A673 (cell line): ENCODE measurements around the gene TMEM239. TPM values are rescaled to one million over a fixed set of nuclear protein-coding genes. Genes with fewer than 3 reads are reported as not detected.

Experiments used
- BruUV-seq: library from RNA; stranded (reverse); fragments of 400-500 nt; replicated peaks from 2 replicates; lab custom pipeline; 2021; lab: Mats Ljungman, UMichigan
- CTCF ChIA-PET: fragments of 300-600 bp; sonication (Branson Sonifier 250); formaldehyde crosslinking; loops from one replicate; lab custom pipeline; 2022; ENCODE audit warnings: antibody characterized with exemption; lab: Charles Lee
- POLR2A ChIA-PET: fragments of 300-600 bp; sonication (Branson Sonifier 250); formaldehyde crosslinking; loops from one replicate; lab custom pipeline; 2022; ENCODE audit warnings: antibody characterized with exemption; ENCODE audit not compliant: low non-redundant PET; lab: Charles Lee
- DNase-seq: peaks from one replicate; pipeline ENCODE4 v3.0.0-alpha.2; 2015; ENCODE audit warnings: low spot score
- H3K27ac ChIP-seq: fragments of 200-600 bp; sonication (generic); 2 replicates; pipeline ENCODE4 v1.5.1; 2016; ENCODE audit warnings: mixed run types, low read depth, mild to moderate bottlenecking, mixed read lengths, antibody characterized with exemption, low read length; ENCODE audit not compliant: poor library complexity, severe bottlenecking
- H3K27me3 ChIP-seq: fragments of 200-600 bp; sonication (generic); replicated peaks from 2 replicates; pipeline ENCODE4 v1.6.1; 2017; ENCODE audit warnings: mixed run types, low read depth, mild to moderate bottlenecking, mixed read lengths, antibody characterized with exemption, low read length; ENCODE audit not compliant: insufficient read depth, poor library complexity
- H3K36me3 ChIP-seq: fragments of 200-600 bp; sonication (generic); 2 replicates; pipeline ENCODE4 v1.6.1; 2016; ENCODE audit warnings: mixed run types, mild to moderate bottlenecking, mixed read lengths, antibody characterized with exemption, low read length; ENCODE audit not compliant: insufficient read depth, poor library complexity, severe bottlenecking
- H3K4me1 ChIP-seq: fragments of 200-600 bp; sonication (generic); 2 replicates; pipeline ENCODE4 v1.6.1; 2017; ENCODE audit warnings: mixed run types, mild to moderate bottlenecking, mixed read lengths, antibody characterized with exemption, low read length; ENCODE audit not compliant: insufficient read depth, poor library complexity, severe bottlenecking
- H3K4me3 ChIP-seq: fragments of 200-600 bp; sonication (generic); 2 replicates; pipeline ENCODE4 v1.5.1; 2016; ENCODE audit warnings: low read depth, mixed run types, mild to moderate bottlenecking, mixed read lengths, low read length; ENCODE audit not compliant: poor library complexity, severe bottlenecking
- H3K9me3 ChIP-seq: fragments of 200-600 bp; sonication (generic); 2 replicates; pipeline ENCODE4 v1.6.1; 2016; ENCODE audit warnings: mixed run types, low read depth, mild to moderate bottlenecking, mixed read lengths, antibody characterized with exemption, low read length; ENCODE audit not compliant: poor library complexity, severe bottlenecking
- EZH2 ChIP-seq: fragments of 200-600 bp; sonication (generic); IDR thresholded peaks from 2 replicates; pipeline ENCODE4 v1.6.1; 2017; ENCODE audit warnings: borderline replicate concordance, low read depth, mild to moderate bottlenecking, mixed read lengths, antibody characterized with exemption, low read length; ENCODE audit not compliant: poor library complexity, severe bottlenecking
- intact Hi-C: fragments of 100-400 bp; cut with micrococcal nuclease; formaldehyde crosslinking; loops from one replicate; pipeline ENCODE4 v1.10.0; 2022; ENCODE audit not compliant: unreplicated experiment
- total RNA-seq: library from RNA; stranded (reverse); gene quantifications from 2 replicates; pipeline ENCODE4 v1.2.3, GENCODE V29; 2021
- TF ChIP-seq, protein P1 (sequence below): fragments of 300-800, 200-600 bp; sonication (generic); conservative IDR thresholded peaks from 2 replicates; pipeline ENCODE4 v1.5.1; 2017; ENCODE audit warnings: low read depth, mild to moderate bottlenecking, antibody characterized with exemption, low read length, moderate library complexity, mixed read lengths

Gene TMEM239
- total RNA-seq, 1 experiment from 2014 or later, result not detected

DNA sequence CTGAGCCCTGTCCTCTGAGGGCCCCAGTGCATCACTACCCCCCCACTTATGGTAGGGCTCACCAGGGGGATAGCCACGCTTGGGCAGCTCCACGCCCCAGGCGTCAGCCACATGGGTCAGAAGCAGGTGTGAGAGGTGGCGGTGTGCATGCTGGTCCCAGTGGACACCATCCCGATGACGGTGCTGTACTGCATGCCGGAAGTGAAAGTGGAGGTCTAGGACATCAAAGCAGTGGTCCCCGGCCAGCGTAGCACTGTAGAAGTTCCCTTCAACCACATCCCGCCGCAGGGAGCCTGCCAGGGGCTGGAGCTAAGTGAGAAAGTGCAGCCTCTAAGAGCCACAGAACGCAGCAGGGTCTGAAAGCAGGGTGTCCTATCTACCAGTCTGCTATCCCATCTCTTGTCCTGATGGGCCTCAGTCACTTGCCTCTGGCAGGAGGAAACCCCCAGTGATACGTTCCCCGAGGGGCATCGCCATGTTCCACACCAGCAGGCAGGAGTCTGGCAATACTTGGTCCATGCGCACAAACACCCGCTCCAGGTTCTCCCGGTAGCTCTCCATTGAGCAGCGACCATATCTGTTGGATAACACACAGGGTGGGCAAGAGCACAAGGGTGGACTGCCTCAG is 22.1 kb downstream of the TMEM239 start:
- ChIA-PET CTCF (no interaction called here), POLR2A (no interaction called here)
- Histone ChIP-seq H3K27ac (no peak overlapping the region), H3K4me1 (peaks cover 15% of the 10 kb centered on the region), H3K9me3 (no peaks in the 10 kb centered on the region), H3K36me3 (peaks cover 8% of the 10 kb centered on the region), H3K4me3 (no peak overlapping the region), H3K27me3 (no peaks in the 10 kb centered on the region)
- TF ChIP-seq, protein P1, sequence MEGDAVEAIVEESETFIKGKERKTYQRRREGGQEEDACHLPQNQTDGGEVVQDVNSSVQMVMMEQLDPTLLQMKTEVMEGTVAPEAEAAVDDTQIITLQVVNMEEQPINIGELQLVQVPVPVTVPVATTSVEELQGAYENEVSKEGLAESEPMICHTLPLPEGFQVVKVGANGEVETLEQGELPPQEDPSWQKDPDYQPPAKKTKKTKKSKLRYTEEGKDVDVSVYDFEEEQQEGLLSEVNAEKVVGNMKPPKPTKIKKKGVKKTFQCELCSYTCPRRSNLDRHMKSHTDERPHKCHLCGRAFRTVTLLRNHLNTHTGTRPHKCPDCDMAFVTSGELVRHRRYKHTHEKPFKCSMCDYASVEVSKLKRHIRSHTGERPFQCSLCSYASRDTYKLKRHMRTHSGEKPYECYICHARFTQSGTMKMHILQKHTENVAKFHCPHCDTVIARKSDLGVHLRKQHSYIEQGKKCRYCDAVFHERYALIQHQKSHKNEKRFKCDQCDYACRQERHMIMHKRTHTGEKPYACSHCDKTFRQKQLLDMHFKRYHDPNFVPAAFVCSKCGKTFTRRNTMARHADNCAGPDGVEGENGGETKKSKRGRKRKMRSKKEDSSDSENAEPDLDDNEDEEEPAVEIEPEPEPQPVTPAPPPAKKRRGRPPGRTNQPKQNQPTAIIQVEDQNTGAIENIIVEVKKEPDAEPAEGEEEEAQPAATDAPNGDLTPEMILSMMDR, result no peak
- no peak for TF ChIP-seq EZH2
- DNase-seq, result no peak
- TSS peak; percentile 32 for BruUV-seq
- intact Hi-C loops, result no loop called here

DNA sequence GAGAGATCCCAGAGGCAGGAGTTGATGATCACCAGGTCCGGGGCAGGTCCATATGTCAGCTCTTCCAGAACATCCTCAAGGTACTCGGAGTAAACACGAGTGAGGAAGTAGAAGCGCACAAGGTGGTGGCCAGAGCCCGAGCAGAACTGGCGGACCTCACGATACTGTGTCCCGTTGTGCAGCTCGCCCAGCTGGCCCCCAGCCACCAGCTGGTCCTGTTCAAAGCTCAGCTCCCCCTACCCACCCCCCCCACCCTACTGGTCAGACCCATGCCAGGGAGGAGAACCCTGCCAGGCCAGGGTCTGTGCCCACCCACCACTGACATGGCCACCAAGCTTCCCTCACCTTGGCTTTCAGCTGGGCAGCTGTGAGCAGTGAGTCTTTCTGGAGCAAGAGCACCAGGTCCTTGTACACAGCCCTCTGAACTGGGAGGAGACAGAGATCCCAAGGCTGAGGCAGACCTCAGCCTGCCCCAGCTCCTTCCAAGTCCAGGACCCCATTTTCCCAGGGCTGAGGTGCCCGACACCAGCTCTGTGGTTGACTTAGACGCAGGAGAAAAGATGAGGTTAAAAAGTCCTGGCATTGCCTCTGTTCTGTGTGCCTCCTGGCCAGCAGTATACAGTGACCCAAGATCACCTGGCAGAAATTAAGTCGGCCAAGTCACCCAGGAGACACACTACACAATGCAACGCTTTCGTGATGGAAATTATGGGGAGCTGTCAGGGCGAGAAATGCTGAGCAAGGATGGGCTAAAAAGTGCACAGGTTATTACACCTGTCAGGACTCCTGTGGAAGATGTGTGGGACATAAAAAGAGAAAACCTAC is 22.9 kb downstream of the TMEM239 start:
- no peaks in the 10 kb centered on the region for H3K27me3 ChIP-seq
- POLR2A ChIA-PET, result no interaction called here
- H3K27ac ChIP-seq, result no peak overlapping the region
- no peak overlapping the region for H3K4me3 ChIP-seq
- no TSS peak for BruUV-seq
- intact Hi-C loops, result no loop called here
- H3K36me3 ChIP-seq, result peaks cover 8% of the 10 kb centered on the region
- CTCF ChIA-PET, result no interaction called here
- peaks cover 15% of the 10 kb centered on the region for H3K4me1 ChIP-seq
- TF ChIP-seq, protein P1, result no peak
- TF ChIP-seq EZH2, result no peak
- no peak for DNase-seq
- no peaks in the 10 kb centered on the region for H3K9me3 ChIP-seq

DNA sequence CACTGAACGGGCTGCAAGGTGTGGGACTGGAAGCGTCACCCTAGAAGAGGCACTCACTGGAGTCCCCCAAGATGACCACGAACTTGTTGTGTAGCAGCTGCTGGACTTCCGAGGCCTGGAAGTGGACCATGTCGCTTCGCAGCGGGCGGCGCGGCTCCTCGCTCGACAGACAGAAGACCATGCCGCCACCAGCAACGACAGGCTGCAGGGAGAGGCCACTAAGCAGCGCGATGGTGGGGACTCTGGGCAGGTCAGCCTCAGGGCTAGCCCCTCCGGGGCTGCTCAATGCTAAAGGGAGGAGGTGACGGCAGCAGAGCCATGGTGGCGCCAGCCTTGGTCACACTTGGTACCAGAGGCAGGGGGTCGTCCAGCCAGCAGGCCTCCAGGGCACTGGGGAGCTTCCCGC is 23.6 kb downstream of the TMEM239 start:
- H3K27me3 ChIP-seq, result no peaks in the 10 kb centered on the region
- intact Hi-C loops, result no loop called here
- peaks cover 8% of the 10 kb centered on the region for H3K36me3 ChIP-seq
- H3K4me3 ChIP-seq, result peak overlapping the region; percentile 70
- no peaks in the 10 kb centered on the region for H3K9me3 ChIP-seq
- no peak for DNase-seq
- POLR2A ChIA-PET, result no interaction called here
- H3K27ac ChIP-seq, result peak overlapping the region; percentile 94
- H3K4me1 ChIP-seq, result peaks cover 15% of the 10 kb centered on the region
- BruUV-seq, result no TSS peak
- TF ChIP-seq, protein P1, result no peak
- no peak for TF ChIP-seq EZH2
- CTCF ChIA-PET, result no interaction called here
